ENCODE measurements around the gene IL33.

Gene IL33

DNA sequence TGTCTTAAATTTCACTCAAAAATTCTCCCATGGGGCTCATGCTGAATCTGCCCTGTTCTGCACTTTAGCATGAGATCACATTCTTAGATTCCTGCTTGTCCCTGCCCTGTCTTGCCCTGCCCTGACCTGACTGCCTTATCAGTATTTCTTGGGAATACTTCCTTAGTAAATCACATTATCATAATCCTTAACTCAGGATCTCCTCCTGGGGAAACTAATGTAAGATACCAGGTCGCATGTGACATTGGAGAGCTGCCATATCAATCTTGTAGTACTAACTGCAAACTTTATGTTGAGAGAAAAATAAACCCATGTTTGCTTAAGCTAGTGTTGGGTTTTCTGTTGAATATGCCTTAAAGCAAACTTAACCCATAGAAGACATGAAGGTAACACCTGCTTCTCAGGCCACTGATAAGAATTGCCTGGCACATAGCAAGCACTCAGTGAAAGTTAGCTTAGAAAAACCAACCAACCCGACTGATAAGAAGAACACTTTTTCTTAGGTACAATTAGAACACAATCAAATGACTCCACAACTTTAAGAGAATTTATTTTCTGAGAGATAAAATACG, 53.3 kb downstream of the IL33 start:
- TF ChIP-seq SIN3A (IDR thresholded peaks at IDR 0.05; ENCODE audit: borderline replicate concordance, insufficient read depth, low read length), result no peak
- no peak for TF ChIP-seq FOXP2 (optimal IDR thresholded peaks at IDR 0.05; ENCODE audit: borderline replicate concordance, extremely low read depth, extremely low read length, insufficient read depth)
- no peak for TF ChIP-seq REST (IDR thresholded peaks at IDR 0.05; ENCODE audit: insufficient read depth in 1 of 2, low read depth in 2 of 2, low read length in 2 of 2)
- TF ChIP-seq TAF1 (IDR thresholded peaks at IDR 0.05; ENCODE audit: borderline replicate concordance, insufficient read depth, low read length), result no peak
- TF ChIP-seq POLR2AphosphoS5 (IDR thresholded peaks at IDR 0.05; ENCODE audit: low read depth, low read length), result no peak

DNA sequence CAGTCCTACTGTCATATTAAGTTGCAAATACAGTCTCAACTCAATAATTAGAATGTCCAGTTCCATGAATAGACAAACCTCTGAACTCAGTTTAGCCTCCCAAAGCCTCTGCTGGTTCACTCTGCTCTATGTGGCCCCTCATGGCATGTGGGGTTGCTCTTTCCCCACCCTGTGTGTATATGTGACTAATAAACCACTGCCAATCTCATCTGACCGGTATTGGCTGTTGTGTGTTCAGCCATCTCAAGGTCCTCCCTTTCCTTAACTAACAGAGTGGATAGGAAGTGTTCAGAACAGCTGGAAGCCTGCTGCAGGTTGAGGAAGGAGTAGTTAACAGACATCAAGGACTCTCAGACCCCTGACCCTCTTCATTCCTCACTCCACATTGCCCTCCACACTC, 55.3 kb downstream of the IL33 start:
- no peak for TF ChIP-seq REST (IDR thresholded peaks at IDR 0.05; ENCODE audit: insufficient read depth in 1 of 2, low read depth in 2 of 2, low read length in 2 of 2)
- no peak for TF ChIP-seq POLR2AphosphoS5 (IDR thresholded peaks at IDR 0.05; ENCODE audit: low read depth, low read length)
- TF ChIP-seq FOXP2 (optimal IDR thresholded peaks at IDR 0.05; ENCODE audit: borderline replicate concordance, extremely low read depth, extremely low read length, insufficient read depth), result no peak
- TF ChIP-seq SIN3A (IDR thresholded peaks at IDR 0.05; ENCODE audit: borderline replicate concordance, insufficient read depth, low read length), result no peak
- no peak for TF ChIP-seq TAF1 (IDR thresholded peaks at IDR 0.05; ENCODE audit: borderline replicate concordance, insufficient read depth, low read length)

DNA sequence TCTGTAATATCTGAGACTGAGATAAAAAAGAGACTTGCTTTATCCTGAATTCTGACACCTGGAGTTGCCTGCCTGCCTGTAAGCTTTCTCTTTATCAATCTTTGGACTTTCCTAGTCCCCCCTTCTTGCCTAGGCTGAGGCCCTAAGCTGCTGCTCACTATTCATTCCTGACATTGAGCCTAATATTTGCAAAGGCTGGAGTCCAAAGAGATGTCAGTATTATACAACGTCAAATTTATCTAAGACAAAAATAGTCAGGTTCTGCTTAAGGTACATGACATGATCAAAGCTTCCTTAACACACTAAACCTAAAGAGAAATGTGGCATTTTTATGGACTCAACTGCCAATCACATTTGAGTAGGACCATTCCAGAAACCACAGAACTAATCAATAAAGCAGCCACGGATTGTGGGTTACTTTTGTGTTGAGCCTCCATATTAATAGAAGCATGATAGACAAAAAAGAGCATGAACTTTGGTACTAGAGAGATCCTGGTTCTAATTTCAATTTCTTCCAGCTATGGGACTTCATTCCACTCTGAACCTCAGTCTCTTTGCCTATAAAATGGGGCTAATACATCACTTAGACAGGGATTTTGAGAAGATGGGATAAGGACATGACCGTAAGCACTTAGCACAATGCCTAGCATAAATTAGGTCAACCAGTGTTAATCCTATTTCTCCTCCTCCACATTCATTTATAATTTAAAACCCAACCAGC, 56.1 kb downstream of the IL33 start:
- TF ChIP-seq SIN3A (IDR thresholded peaks at IDR 0.05; ENCODE audit: borderline replicate concordance, insufficient read depth, low read length) (no peak), FOXP2 (optimal IDR thresholded peaks at IDR 0.05; ENCODE audit: borderline replicate concordance, extremely low read depth, extremely low read length, insufficient read depth) (no peak), REST (IDR thresholded peaks at IDR 0.05; ENCODE audit: insufficient read depth in 1 of 2, low read depth in 2 of 2, low read length in 2 of 2) (no peak), POLR2AphosphoS5 (IDR thresholded peaks at IDR 0.05; ENCODE audit: low read depth, low read length) (no peak), TAF1 (IDR thresholded peaks at IDR 0.05; ENCODE audit: borderline replicate concordance, insufficient read depth, low read length) (no peak)

DNA sequence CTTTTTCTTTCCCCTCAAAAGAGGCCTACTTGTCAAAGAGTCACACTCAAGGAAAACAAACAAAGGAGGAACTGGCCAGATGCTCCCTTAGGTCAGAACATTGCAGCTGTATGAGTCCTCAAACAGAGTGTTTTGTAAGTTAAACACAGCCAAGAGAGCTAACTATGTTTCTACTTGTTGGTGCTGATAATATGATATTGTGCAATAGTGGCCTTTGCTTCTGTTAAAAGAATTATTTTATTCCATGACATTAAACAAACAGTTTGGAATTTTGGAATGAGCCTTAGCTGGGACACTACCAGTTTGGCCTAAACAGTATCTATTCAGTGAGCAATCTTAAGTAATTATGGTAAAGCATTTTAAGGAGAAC, 56.6 kb downstream of the IL33 start:
- no peak for TF ChIP-seq TAF1 (IDR thresholded peaks at IDR 0.05; ENCODE audit: borderline replicate concordance, insufficient read depth, low read length)
- TF ChIP-seq REST (IDR thresholded peaks at IDR 0.05; ENCODE audit: insufficient read depth in 1 of 2, low read depth in 2 of 2, low read length in 2 of 2), result no peak
- no peak for TF ChIP-seq POLR2AphosphoS5 (IDR thresholded peaks at IDR 0.05; ENCODE audit: low read depth, low read length)
- TF ChIP-seq FOXP2 (optimal IDR thresholded peaks at IDR 0.05; ENCODE audit: borderline replicate concordance, extremely low read depth, extremely low read length, insufficient read depth), result no peak
